Type B pancreatic cell (in vitro differentiated cells): ENCODE measurements around the gene SMARCA4. TPM values are rescaled to one million over a fixed set of nuclear protein-coding genes. Genes with fewer than 3 reads are reported as not detected.
"Not testable (repeated sequence)": the region's sequence is repeated elsewhere in the genome, so short reads cannot be mapped to it uniquely, and the experiment has no call there.

Experiments
- DNase-seq: peaks from one replicate; pipeline ENCODE4 v3.0.0; 2021; ENCODE audit warnings: mixed read lengths; ENCODE audit not compliant: unreplicated experiment; ENCODE audit errors: extremely low spot score
- H3K27ac Mint-ChIP-seq: 2 replicates; pipeline ENCODE4 v1.8.0; 2021; ENCODE audit warnings: mild to moderate bottlenecking, mixed read lengths
- H3K27me3 Mint-ChIP-seq: 2 replicates; pipeline ENCODE4 v1.8.0; 2021; ENCODE audit warnings: mixed read lengths
- H3K36me3 Mint-ChIP-seq: 2 replicates; pipeline ENCODE4 v1.8.0; 2021; ENCODE audit warnings: mixed read lengths
- H3K4me1 Mint-ChIP-seq: one replicate; pipeline ENCODE4 v1.8.0; 2021; ENCODE audit warnings: mixed read lengths; ENCODE audit not compliant: unreplicated experiment
- H3K4me3 Mint-ChIP-seq: 2 replicates; pipeline ENCODE4 v1.8.0; 2021; ENCODE audit warnings: mild to moderate bottlenecking, mixed read lengths
- H3K9me3 Mint-ChIP-seq: 2 replicates; pipeline ENCODE4 v1.8.0; 2021; ENCODE audit warnings: mixed read lengths
- total RNA-seq: library from RNA; stranded (reverse); gene quantifications from 2 replicates; pipeline ENCODE4 v1.2.1, GENCODE V29; 2021; ENCODE audit warnings: low replicate concordance
- TF ChIP-seq, protein P1 (sequence below): fragments of 200-600 bp; sonication (generic); conservative IDR thresholded peaks from 2 replicates; pipeline ENCODE4 v1.5.0; 2021; ENCODE audit warnings: antibody characterized with exemption, mild to moderate bottlenecking

SMARCA4 gene
- total RNA-seq, 1 donor from 2014 or later: 244 TPM

DNA sequence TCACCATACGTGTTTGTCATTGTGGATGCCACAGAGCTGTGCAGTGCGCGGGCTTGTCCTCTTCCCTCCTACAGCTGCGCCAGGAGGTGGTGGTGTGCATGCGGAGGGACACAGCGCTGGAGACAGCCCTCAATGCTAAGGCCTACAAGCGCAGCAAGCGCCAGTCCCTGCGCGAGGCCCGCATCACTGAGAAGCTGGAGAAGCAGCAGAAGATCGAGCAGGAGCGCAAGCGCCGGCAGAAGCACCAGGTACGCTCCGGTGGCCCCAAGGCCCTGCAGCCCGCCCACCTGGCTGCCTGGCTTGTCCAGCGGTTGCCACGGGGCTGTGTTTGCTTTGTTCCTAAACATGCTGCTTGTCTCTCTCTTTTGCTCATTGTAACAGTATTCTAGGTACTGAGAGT lies 30.2 kb downstream of the SMARCA4 start:
- H3K4me1 Mint-ChIP-seq: no peaks in the 10 kb centered on the region
- TF ChIP-seq, protein P1, sequence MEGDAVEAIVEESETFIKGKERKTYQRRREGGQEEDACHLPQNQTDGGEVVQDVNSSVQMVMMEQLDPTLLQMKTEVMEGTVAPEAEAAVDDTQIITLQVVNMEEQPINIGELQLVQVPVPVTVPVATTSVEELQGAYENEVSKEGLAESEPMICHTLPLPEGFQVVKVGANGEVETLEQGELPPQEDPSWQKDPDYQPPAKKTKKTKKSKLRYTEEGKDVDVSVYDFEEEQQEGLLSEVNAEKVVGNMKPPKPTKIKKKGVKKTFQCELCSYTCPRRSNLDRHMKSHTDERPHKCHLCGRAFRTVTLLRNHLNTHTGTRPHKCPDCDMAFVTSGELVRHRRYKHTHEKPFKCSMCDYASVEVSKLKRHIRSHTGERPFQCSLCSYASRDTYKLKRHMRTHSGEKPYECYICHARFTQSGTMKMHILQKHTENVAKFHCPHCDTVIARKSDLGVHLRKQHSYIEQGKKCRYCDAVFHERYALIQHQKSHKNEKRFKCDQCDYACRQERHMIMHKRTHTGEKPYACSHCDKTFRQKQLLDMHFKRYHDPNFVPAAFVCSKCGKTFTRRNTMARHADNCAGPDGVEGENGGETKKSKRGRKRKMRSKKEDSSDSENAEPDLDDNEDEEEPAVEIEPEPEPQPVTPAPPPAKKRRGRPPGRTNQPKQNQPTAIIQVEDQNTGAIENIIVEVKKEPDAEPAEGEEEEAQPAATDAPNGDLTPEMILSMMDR: no peak
- no peak overlapping the region for H3K27ac Mint-ChIP-seq
- H3K9me3 Mint-ChIP-seq: no peaks in the 10 kb centered on the region
- no peak for DNase-seq
- no peaks in the 10 kb centered on the region for H3K27me3 Mint-ChIP-seq
- no peak overlapping the region for H3K4me3 Mint-ChIP-seq
- peaks cover 7% of the 10 kb centered on the region for H3K36me3 Mint-ChIP-seq

- Mint-ChIP-seq H3K9me3 (no peaks in the 10 kb centered on the region), H3K4me3 (no peak overlapping the region), H3K27me3 (no peaks in the 10 kb centered on the region), H3K4me1 (no peaks in the 10 kb centered on the region), H3K36me3 (peaks cover 11% of the 10 kb centered on the region), H3K27ac (no peak overlapping the region)
- TF ChIP-seq, protein P1: no peak
- DNase-seq: no peak
Measured at GRCh38 chr19:10991521-10992081, 30.8 kb downstream of the SMARCA4 start.

DNA sequence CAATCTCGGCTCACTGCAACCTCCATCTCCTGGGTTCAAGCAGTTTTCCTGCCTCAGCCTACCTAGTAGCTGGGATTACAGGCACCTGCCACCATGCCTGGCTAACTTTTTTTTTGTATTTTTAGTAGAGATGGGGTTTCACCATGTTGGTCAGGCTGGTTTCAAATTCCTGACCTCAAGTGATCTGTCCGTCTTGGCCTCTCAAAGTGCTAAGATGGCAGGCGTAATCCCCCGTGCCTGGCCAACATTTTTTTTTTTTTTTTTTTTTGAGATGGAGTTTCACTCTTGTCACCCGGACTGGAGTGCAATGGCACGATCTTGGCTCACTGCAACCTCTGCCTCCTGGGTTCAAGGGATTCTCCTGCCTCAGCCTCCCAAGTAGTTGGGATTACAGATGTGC lies 31.3 kb downstream of the SMARCA4 start:
- not testable (repeated sequence) for DNase-seq, H3K4me3 Mint-ChIP-seq, H3K9me3 Mint-ChIP-seq, H3K4me1 Mint-ChIP-seq, H3K27me3 Mint-ChIP-seq, H3K27ac Mint-ChIP-seq
- H3K36me3 Mint-ChIP-seq: peaks cover 14% of the 10 kb centered on the region

DNA sequence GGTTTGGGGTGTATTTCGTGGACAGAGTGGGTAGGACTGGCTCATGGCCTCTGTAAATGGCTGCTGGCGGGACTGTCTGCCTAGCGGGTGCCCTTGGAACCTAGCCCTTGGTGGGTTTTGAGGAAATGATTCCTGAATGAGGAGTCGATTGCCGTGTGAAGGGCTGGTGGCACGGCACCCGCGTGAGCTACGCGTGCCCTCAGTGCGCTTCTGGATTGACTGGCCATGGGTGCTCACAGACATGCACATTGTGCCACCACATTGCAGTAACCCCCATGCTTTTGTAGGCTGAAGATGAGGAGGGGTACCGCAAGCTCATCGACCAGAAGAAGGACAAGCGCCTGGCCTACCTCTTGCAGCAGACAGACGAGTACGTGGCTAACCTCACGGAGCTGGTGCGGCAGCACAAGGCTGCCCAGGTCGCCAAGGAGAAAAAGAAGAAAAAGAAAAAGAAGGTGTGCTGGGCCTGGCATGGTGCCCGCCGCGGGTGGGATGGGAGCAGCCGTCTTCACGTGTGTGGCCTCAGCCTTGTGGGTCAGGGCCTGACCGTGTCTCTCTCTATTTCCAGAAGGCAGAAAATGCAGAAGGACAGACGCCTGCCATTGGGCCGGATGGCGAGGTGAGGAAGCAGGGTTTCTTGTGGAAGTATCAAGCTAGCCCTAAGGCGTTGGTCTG lies 35.2 kb downstream of the SMARCA4 start:
- Mint-ChIP-seq H3K4me3 (no peak overlapping the region), H3K27ac (no peak overlapping the region), H3K4me1 (no peaks in the 10 kb centered on the region), H3K27me3 (no peaks in the 10 kb centered on the region), H3K9me3 (no peaks in the 10 kb centered on the region), H3K36me3 (peaks cover 20% of the 10 kb centered on the region)
- DNase-seq: no peak
- TF ChIP-seq, protein P1: no peak

- no peaks in the 10 kb centered on the region for H3K27me3 Mint-ChIP-seq
- H3K4me3 Mint-ChIP-seq: no peak overlapping the region
- peak overlapping the region; percentile 59 for H3K27ac Mint-ChIP-seq
- H3K36me3 Mint-ChIP-seq: peaks cover 27% of the 10 kb centered on the region
- no peak for DNase-seq
- no peaks in the 10 kb centered on the region for H3K4me1 Mint-ChIP-seq
- H3K9me3 Mint-ChIP-seq: no peaks in the 10 kb centered on the region
- TF ChIP-seq, protein P1: no peak
Measured at GRCh38 chr19:10998045-10998533, 37.3 kb downstream of the SMARCA4 start.

GRCh38 chr19:10998666-10999065 lies 37.8 kb downstream of the SMARCA4 start:
- Mint-ChIP-seq H3K9me3 (no peaks in the 10 kb centered on the region), H3K36me3 (peaks cover 30% of the 10 kb centered on the region), H3K27ac (no peak overlapping the region), H3K27me3 (no peaks in the 10 kb centered on the region), H3K4me3 (no peak overlapping the region), H3K4me1 (no peaks in the 10 kb centered on the region)
- no peak for DNase-seq
- TF ChIP-seq, protein P1: no peak
